ENCODE measurements around the gene NLRC5. TPM values are rescaled to one million over a fixed set of nuclear protein-coding genes. Genes with fewer than 3 reads are reported as not detected.
A peak's percentile ranks its signal among the peaks of the same experiment; 100 is the strongest.

Gene NLRC5
- total RNA-seq, 1 donor from 2014 or later = 114 TPM

DNA sequence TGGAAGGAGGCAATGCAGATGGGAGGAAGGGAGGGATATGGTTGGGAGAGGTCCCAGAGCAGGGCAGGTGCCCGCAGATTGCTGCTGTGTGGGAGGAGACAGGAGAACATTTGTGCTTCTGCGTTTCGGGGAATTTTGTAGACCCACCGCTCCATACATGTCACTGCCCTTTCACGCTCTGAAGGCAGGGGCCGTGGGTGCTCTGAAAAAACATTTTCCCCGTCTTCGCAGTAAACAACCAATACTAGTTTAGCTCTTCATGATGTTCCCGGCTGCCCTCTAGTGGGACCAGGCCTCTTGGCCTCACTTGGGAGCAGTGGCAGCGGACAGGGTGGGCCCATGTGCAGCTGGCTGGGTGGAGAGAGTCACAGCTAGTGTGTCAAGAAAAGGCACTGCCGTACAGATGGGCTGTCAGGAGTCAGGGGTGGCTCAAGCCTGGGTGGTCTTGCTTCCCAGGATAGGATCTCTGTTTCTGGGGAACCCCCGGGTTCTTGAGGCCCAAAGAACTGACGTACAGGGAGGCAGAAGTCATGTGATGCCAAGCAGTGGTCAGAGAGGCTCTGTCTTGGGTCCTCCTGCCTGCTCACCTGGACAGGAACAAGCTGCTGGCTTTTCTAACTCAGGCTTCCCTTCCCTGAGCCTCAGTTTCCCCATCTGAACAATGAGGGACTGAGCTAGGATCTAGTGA, 56.5 kb downstream of the NLRC5 start:
- intact Hi-C loops (cut with DNase I) = loop anchor here (10.0 kb wide), 1 partner anchor 181 kb away; the partner anchor contains the start of gene SLC12A3
- no peak overlapping the region for H3K4me3 ChIP-seq
- H3K27ac ChIP-seq = peak overlapping the region; percentile 20
- DNase-seq (ENCODE audit: extremely low spot score in 2 of 2) = no peak
- no peaks in the 10 kb centered on the region for H3K9me3 ChIP-seq
- TF ChIP-seq, protein P1, sequence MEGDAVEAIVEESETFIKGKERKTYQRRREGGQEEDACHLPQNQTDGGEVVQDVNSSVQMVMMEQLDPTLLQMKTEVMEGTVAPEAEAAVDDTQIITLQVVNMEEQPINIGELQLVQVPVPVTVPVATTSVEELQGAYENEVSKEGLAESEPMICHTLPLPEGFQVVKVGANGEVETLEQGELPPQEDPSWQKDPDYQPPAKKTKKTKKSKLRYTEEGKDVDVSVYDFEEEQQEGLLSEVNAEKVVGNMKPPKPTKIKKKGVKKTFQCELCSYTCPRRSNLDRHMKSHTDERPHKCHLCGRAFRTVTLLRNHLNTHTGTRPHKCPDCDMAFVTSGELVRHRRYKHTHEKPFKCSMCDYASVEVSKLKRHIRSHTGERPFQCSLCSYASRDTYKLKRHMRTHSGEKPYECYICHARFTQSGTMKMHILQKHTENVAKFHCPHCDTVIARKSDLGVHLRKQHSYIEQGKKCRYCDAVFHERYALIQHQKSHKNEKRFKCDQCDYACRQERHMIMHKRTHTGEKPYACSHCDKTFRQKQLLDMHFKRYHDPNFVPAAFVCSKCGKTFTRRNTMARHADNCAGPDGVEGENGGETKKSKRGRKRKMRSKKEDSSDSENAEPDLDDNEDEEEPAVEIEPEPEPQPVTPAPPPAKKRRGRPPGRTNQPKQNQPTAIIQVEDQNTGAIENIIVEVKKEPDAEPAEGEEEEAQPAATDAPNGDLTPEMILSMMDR (IDR thresholded peaks at IDR 0.05) = peak in 1 of 3 experiments; percentile 41
- TF ChIP-seq POLR2A (IDR thresholded peaks at IDR 0.05) (no peak), POLR2AphosphoS5 (IDR thresholded peaks at IDR 0.05; ENCODE audit: insufficient read depth in 1 of 2, low read depth in 1 of 2) (peak in 1 of 2 donors; percentile 39)
- no peaks in the 10 kb centered on the region for H3K4me1 ChIP-seq
- peaks cover 0 to 9% of the 10 kb centered on the region in 2 donors for H3K36me3 ChIP-seq
- H3K27me3 ChIP-seq = no peaks in the 10 kb centered on the region

DNA sequence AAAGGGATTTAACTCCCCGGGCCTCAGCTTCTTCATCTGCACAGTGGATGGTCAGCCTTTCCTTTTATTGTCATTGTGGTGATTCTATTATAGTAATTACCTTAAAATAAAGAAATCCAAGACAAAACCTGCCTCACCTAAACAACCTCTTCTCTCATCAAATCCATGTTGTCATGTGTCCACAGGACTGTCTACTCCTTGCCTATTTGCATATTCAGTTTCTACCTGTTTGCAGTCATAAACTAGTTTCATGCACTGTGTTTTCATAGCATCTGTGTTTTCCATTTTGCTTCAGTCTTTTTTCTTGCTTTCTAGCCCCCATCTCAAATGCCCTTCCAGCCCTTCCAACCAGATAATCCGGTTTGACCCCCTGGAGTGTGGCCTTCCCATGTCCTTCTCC, 58.7 kb downstream of the NLRC5 start:
- Histone ChIP-seq H3K27me3 (no peaks in the 10 kb centered on the region), H3K4me3 (no peak overlapping the region), H3K4me1 (no peaks in the 10 kb centered on the region), H3K36me3 (peaks cover 0 to 9% of the 10 kb centered on the region in 2 donors), H3K9me3 (no peaks in the 10 kb centered on the region), H3K27ac (no peak overlapping the region)
- DNase-seq (ENCODE audit: extremely low spot score in 2 of 2) = no peak
- intact Hi-C loops (cut with DNase I) = loop anchor here (10.0 kb wide), 1 partner anchor 183 kb away; the partner anchor contains the start of gene SLC12A3
- TF ChIP-seq POLR2A (IDR thresholded peaks at IDR 0.05) (no peak), POLR2AphosphoS5 (IDR thresholded peaks at IDR 0.05; ENCODE audit: insufficient read depth in 1 of 2, low read depth in 1 of 2) (no peak)
- TF ChIP-seq, protein P1 (IDR thresholded peaks at IDR 0.05) = no peak

DNA sequence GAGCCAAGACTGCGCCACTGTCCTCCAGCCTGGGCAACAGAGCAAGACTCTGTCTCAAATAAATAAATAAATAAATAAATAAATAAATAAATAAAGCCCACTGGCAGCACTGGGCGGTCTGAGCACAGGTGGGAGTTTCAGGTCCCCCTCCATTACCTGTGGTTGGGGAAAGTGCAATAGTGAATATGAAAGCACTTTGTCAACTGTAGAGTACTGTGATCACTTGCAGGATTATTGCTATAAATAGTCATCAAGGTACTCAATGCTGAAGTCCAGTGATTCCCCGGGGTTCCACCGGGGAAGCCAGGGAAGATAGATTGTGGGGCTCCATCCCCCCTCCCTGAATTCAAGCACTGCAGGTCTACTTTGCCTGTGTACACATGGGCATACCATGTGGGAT, 60.3 kb downstream of the NLRC5 start:
- peaks cover 0 to 11% of the 10 kb centered on the region in 2 donors for H3K36me3 ChIP-seq
- H3K4me1 ChIP-seq = no peaks in the 10 kb centered on the region
- intact Hi-C loops (cut with DNase I) = loop anchor here (10.0 kb wide), 1 partner anchor 185 kb away; the partner anchor contains the start of gene SLC12A3
- no peaks in the 10 kb centered on the region for H3K9me3 ChIP-seq
- H3K4me3 ChIP-seq = no peak overlapping the region
- H3K27me3 ChIP-seq = no peaks in the 10 kb centered on the region
- no peak for DNase-seq (ENCODE audit: extremely low spot score in 2 of 2)
- TF ChIP-seq, protein P1 (IDR thresholded peaks at IDR 0.05) = no peak
- TF ChIP-seq POLR2AphosphoS5 (IDR thresholded peaks at IDR 0.05; ENCODE audit: insufficient read depth in 1 of 2, low read depth in 1 of 2) (no peak), POLR2A (IDR thresholded peaks at IDR 0.05) (no peak)
- no peak overlapping the region for H3K27ac ChIP-seq

DNA sequence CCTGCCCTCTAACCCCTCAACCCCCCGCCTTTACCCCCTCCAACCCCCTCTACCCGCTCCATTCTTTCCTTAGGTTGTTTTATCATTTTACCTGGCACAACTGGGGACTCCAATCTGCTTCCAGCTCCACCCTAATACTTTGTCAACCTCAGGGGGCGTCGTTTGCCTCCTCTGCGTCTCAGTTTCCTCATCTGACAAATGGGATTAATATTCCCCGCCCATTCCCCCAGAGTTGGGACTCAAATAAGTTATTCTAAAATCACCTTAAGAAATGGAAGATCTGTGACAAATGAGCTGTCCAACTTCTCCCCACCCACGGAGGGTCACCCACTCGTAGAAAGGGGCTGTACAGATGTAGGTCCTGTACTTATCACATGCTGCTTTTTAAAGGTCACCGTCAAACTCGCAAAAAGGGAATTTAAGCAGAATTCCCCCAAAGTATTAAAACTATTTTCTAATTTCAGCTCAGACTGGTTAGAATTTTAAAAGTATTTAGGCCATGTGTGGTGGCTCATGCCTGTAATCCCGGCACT, 62.4 kb downstream of the NLRC5 start:
- no peak for DNase-seq (ENCODE audit: extremely low spot score in 2 of 2)
- no peak overlapping the region for H3K4me3 ChIP-seq
- intact Hi-C loops (cut with DNase I) = no loop called here
- TF ChIP-seq POLR2AphosphoS5 (IDR thresholded peaks at IDR 0.05; ENCODE audit: insufficient read depth in 1 of 2, low read depth in 1 of 2) (no peak), POLR2A (IDR thresholded peaks at IDR 0.05) (no peak)
- TF ChIP-seq, protein P1 (IDR thresholded peaks at IDR 0.05) = no peak
- H3K9me3 ChIP-seq = no peaks in the 10 kb centered on the region
- H3K27ac ChIP-seq = no peak overlapping the region
- no peaks in the 10 kb centered on the region for H3K4me1 ChIP-seq
- no peaks in the 10 kb centered on the region for H3K27me3 ChIP-seq
- H3K36me3 ChIP-seq = peaks cover 0 to 15% of the 10 kb centered on the region in 2 donors

DNA sequence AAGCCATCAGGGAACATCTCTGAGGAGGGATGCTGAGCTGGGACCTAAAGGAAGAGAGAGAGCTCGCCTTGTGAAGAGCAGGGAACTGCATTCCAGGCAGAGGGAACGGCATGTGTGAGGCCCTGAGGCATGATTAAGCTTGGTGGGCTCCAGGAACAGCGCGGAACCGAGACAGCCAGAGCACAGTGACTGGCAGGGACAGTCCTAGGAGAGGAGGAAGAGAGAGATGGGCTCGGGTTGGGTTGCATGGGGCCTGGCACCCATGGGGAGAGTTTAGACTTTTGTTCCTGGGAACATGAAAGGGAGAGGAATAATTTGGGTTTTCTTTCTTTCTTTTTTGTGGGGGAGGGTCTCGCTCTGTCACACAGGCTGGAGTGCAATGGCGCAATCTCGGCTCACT, 63.8 kb downstream of the NLRC5 start:
- intact Hi-C loops (cut with DNase I) = no loop called here
- H3K36me3 ChIP-seq = peaks cover 0 to 9% of the 10 kb centered on the region in 2 donors

More for the DNA sequence above, 63.8 kb downstream of the NLRC5 start:
- TF ChIP-seq POLR2A (IDR thresholded peaks at IDR 0.05) = no peak
- no peak for TF ChIP-seq POLR2AphosphoS5 (IDR thresholded peaks at IDR 0.05; ENCODE audit: insufficient read depth in 1 of 2, low read depth in 1 of 2)
- TF ChIP-seq, protein P1 (IDR thresholded peaks at IDR 0.05) = no peak
- Histone ChIP-seq H3K27ac (no peak overlapping the region), H3K4me1 (no peaks in the 10 kb centered on the region), H3K27me3 (no peaks in the 10 kb centered on the region), H3K9me3 (no peaks in the 10 kb centered on the region), H3K4me3 (no peak overlapping the region)
- DNase-seq (ENCODE audit: extremely low spot score in 2 of 2) = no peak

Data from vagina (tissue), 2 donors.